T-cell (primary cell): Measurements from ENCODE around the gene TTLL10. TPM values are rescaled to one million over a fixed set of nuclear protein-coding genes. Genes with fewer than 3 reads are reported as not detected.
A peak's percentile ranks its signal among the peaks of the same experiment; 100 is the strongest.

Source experiments
- ATAC-seq, 4 experiments: fragments of 200-7000 bp in 3 of 4; fragments of 150-1000 bp in 1 of 4; cut with Tn5 transposase; replicated peaks in 1 of 4; 1 replicate in 3 of 4; 2 replicates in 1 of 4; pipeline ENCODE4 v1.10.0; 2021; ENCODE audit warnings: moderate library complexity in 3 of 4, mild to moderate bottlenecking in 2 of 4, moderate number of reproducible peaks in 1 of 4
- CTCF ChIA-PET, 2 donors: fragments of 300-600 bp; sonication (Branson Sonifier 250); formaldehyde crosslinking; loops; one replicate each; lab custom pipeline; 2022; ENCODE audit warnings: antibody characterized with exemption in 2 of 2; lab: Charles Lee
- POLR2A ChIA-PET, 2 donors: fragments of 300-600 bp; sonication (Branson Sonifier 250); formaldehyde crosslinking; loops; one replicate each; lab custom pipeline; 2022; ENCODE audit warnings: antibody characterized with exemption in 2 of 2; lab: Charles Lee
- DNase-seq, 35 experiments: peaks; one replicate each; pipeline versions ENCODE4 v3.0.0 to v3.0.0-alpha.2; 2013 to 2023
- H3K27ac ChIP-seq: one replicate; pipeline ENCODE4 v1.5.1; 2013; ENCODE audit warnings: low read length
- H3K27me3 ChIP-seq, 2 experiments: replicated peaks in 1 of 2; 1 replicate in 1 of 2; 2 replicates in 1 of 2; pipeline versions ENCODE4 v1.6.1 to v1.7.0; 2013; ENCODE audit warnings: low read length in 1 of 2, mixed read lengths in 1 of 2; ENCODE audit not compliant: control insufficient read depth in 2 of 2, insufficient read depth in 2 of 2; ENCODE audit errors: extremely low read depth in 1 of 2
- H3K36me3 ChIP-seq, 2 donors: 1 replicate in 1 of 2; 2 replicates in 1 of 2; pipeline versions ENCODE4 v1.6.1 to v1.7.0; 2013; ENCODE audit warnings: low read length in 1 of 2; ENCODE audit not compliant: control insufficient read depth in 2 of 2, insufficient read depth in 1 of 2; ENCODE audit errors: extremely low read depth in 1 of 2
- H3K4me1 ChIP-seq, 2 experiments: 1 replicate in 1 of 2; 2 replicates in 1 of 2; pipeline versions ENCODE4 v1.6.1 to v1.7.0; 2013; ENCODE audit warnings: low read length in 2 of 2, mixed read lengths in 1 of 2; ENCODE audit not compliant: insufficient read depth in 2 of 2, control insufficient read depth in 1 of 2; ENCODE audit errors: extremely low read depth in 1 of 2
- H3K4me3 ChIP-seq, 2 donors: 1 replicate in 1 of 2; 2 replicates in 1 of 2; pipeline versions ENCODE4 v1.5.1 to v1.7.0; 2013; ENCODE audit warnings: mild to moderate bottlenecking in 2 of 2, low read length in 1 of 2, moderate library complexity in 1 of 2; ENCODE audit not compliant: control insufficient read depth in 1 of 2; ENCODE audit errors: extremely low read depth in 1 of 2
- H3K9me3 ChIP-seq: 2 replicates; pipeline ENCODE4 v1.7.0; 2013
- H3K27ac Mint-ChIP-seq, 2 donors: one replicate each; pipeline ENCODE4 v1.8.0; 2020 to 2021; ENCODE audit warnings: mild to moderate bottlenecking in 2 of 2, mixed read lengths in 2 of 2
- H3K27me3 Mint-ChIP-seq, 2 donors: one replicate each; pipeline ENCODE4 v1.8.0; 2021 to 2022; ENCODE audit warnings: mixed read lengths in 2 of 2
- H3K36me3 Mint-ChIP-seq: one replicate; pipeline ENCODE4 v1.8.0; 2021; ENCODE audit warnings: mixed read lengths
- H3K4me1 Mint-ChIP-seq, 3 donors: one replicate each; pipeline ENCODE4 v1.8.0; 2020 to 2022; ENCODE audit warnings: mixed read lengths in 3 of 3, mild to moderate bottlenecking in 1 of 3
- H3K4me3 Mint-ChIP-seq, 3 donors: one replicate each; pipeline ENCODE4 v1.8.0; 2020 to 2022; ENCODE audit warnings: mild to moderate bottlenecking in 3 of 3, mixed read lengths in 3 of 3, moderate library complexity in 3 of 3
- H3K9me3 Mint-ChIP-seq, 3 donors: one replicate each; pipeline ENCODE4 v1.8.0; 2020 to 2022; ENCODE audit warnings: mixed read lengths in 3 of 3
- WGBS: methylation state at CpG from one replicate; pipeline ENCODE4 v1.1.5; 2013; ENCODE audit warnings: missing lambda C conversion rate; ENCODE audit not compliant: insufficient coverage; 5-methylcytosine and 5-hydroxymethylcytosine counted together
- total RNA-seq, 35 experiments: library from RNA in 6 of 35; stranded (reverse) in 6 of 35; fragments of 120-200 nt in 1 of 35; gene quantifications; one replicate each; pipeline versions ENCODE4 v1.2.1 to v1.2.4 and lab custom pipeline; 2013 to 2026

TTLL10 gene
- total RNA-seq, 5 donors from 2014 or later (not counting 1 experiment from before 2014, with no cell fraction given) = 0.26 to 1.0 (median 0.47) TPM; not detected in 1

GRCh38 chr1:1203561-1204424 is 30.1 kb downstream of the TTLL10 start:
- peaks cover 3 to 55% of the 10 kb centered on the region in 2 experiments for H3K4me1 ChIP-seq
- H3K4me3 ChIP-seq = no peak overlapping the region
- peak in 2 of 35 experiments; percentile 1 to 2 for DNase-seq
- Mint-ChIP-seq H3K36me3 (no peaks in the 10 kb centered on the region), H3K27me3 (no peaks in the 10 kb centered on the region), H3K4me3 (no peak overlapping the region), H3K27ac (no peak overlapping the region), H3K9me3 (no peaks in the 10 kb centered on the region), H3K4me1 (peaks cover 9 to 29% (median 12%) of the 10 kb centered on the region in 3 donors)
- ATAC-seq = no peak
- CTCF ChIA-PET = interaction anchor here in 1 of 2 donors (0.6 kb wide), 1 partner anchor 159 kb away, joined by 4 read pairs; no protein-coding TSS in a partner anchor
- H3K36me3 ChIP-seq = no peaks in the 10 kb centered on the region
- peaks cover 0 to 38% of the 10 kb centered on the region in 2 experiments for H3K27me3 ChIP-seq
- 92% methylated on average over 43 of the region's 49 CpGs for WGBS
- no peaks in the 10 kb centered on the region for H3K9me3 ChIP-seq
- no peak overlapping the region for H3K27ac ChIP-seq
- POLR2A ChIA-PET = no interaction called here

- DNase-seq (peak in 2 of 35 experiments; percentile 0 to 1), ATAC-seq (no peak)
- Histone ChIP-seq H3K27ac (peak overlapping the region; percentile 23), H3K36me3 (no peaks in the 10 kb centered on the region), H3K27me3 (peaks cover 0 to 38% of the 10 kb centered on the region in 2 experiments), H3K4me1 (peaks cover 8 to 62% of the 10 kb centered on the region in 2 experiments), H3K4me3 (no peak overlapping the region), H3K9me3 (no peaks in the 10 kb centered on the region)
- WGBS = 96% methylated on average over 4 of the region's 8 CpGs
- peaks cover 14 to 33% (median 15%) of the 10 kb centered on the region in 3 donors for H3K4me1 Mint-ChIP-seq
- no peak overlapping the region for H3K27ac Mint-ChIP-seq
- H3K9me3 Mint-ChIP-seq = no peaks in the 10 kb centered on the region
- ChIA-PET POLR2A (no interaction called here), CTCF (no interaction called here)
- H3K27me3 Mint-ChIP-seq = no peaks in the 10 kb centered on the region
- no peak overlapping the region for H3K4me3 Mint-ChIP-seq
- H3K36me3 Mint-ChIP-seq = no peaks in the 10 kb centered on the region
These were observed 30.8 kb downstream of the TTLL10 start for GRCh38 chr1:1204425-1204920.

- Mint-ChIP-seq H3K4me3 (peak overlapping the region; percentile 12 to 49 (median 34)), H3K27ac (peak overlapping the region in 1 of 2 donors; percentile 11), H3K4me1 (peaks cover 15 to 33% (median 16%) of the 10 kb centered on the region in 3 donors), H3K27me3 (no peaks in the 10 kb centered on the region), H3K9me3 (no peaks in the 10 kb centered on the region), H3K36me3 (no peaks in the 10 kb centered on the region)
- H3K4me1 ChIP-seq = peaks cover 8 to 61% of the 10 kb centered on the region in 2 experiments
- no peak for ATAC-seq
- H3K36me3 ChIP-seq = no peaks in the 10 kb centered on the region
- CTCF ChIA-PET = no interaction called here
- WGBS = 91% methylated on average over 13 of the region's 19 CpGs
- H3K27me3 ChIP-seq = peaks cover 0 to 38% of the 10 kb centered on the region in 2 experiments
- no peaks in the 10 kb centered on the region for H3K9me3 ChIP-seq
- H3K27ac ChIP-seq = peak overlapping the region; percentile 57
- peak overlapping the region in 1 of 2 donors; percentile 53 for H3K4me3 ChIP-seq
- peak in 1 of 35 experiments; percentile 2 for DNase-seq
- POLR2A ChIA-PET = interaction anchor here in 1 of 2 donors (0.6 kb wide), 1 partner anchor 392 kb away, joined by 3 read pairs; no protein-coding TSS in a partner anchor
These were observed 31.5 kb downstream of the TTLL10 start for GRCh38 chr1:1204998-1205768.

GRCh38 chr1:1205769-1206375 is 32.2 kb downstream of the TTLL10 start:
- peak overlapping the region; percentile 57 for H3K27ac ChIP-seq
- ChIA-PET POLR2A (no interaction called here), CTCF (no interaction called here)
- WGBS = 9% methylated on average over 26 of the region's 31 CpGs
- H3K9me3 ChIP-seq = no peaks in the 10 kb centered on the region
- H3K27ac Mint-ChIP-seq = peak overlapping the region in 1 of 2 donors; percentile 4
- peaks cover 0 to 38% of the 10 kb centered on the region in 2 experiments for H3K27me3 ChIP-seq
- H3K27me3 Mint-ChIP-seq = no peaks in the 10 kb centered on the region
- peak overlapping the region; percentile 34 to 72 (median 43) for H3K4me3 Mint-ChIP-seq
- no peak for ATAC-seq
- peaks cover 8 to 54% of the 10 kb centered on the region in 2 experiments for H3K4me1 ChIP-seq
- no peaks in the 10 kb centered on the region for H3K36me3 Mint-ChIP-seq
- H3K4me1 Mint-ChIP-seq = peaks cover 15 to 32% (median 16%) of the 10 kb centered on the region in 3 donors
- H3K9me3 Mint-ChIP-seq = no peaks in the 10 kb centered on the region
- H3K36me3 ChIP-seq = no peaks in the 10 kb centered on the region
- peak overlapping the region in 1 of 2 donors; percentile 53 for H3K4me3 ChIP-seq
- peak in 2 of 35 experiments; percentile 0 to 2 for DNase-seq

- Histone ChIP-seq H3K4me3 (peak within 1 kb of the TSS in 1 of 2 donors; percentile 53), H3K27me3 (peaks cover 0 to 38% of the 10 kb centered on the region in 2 experiments), H3K36me3 (no peaks in the 10 kb centered on the region), H3K27ac (peak within 1 kb of the TSS; percentile 57), H3K4me1 (peaks cover 8 to 55% of the 10 kb centered on the region in 2 experiments), H3K9me3 (no peaks in the 10 kb centered on the region)
- ATAC-seq (peak in 2 of 4 experiments; percentile 14 to 23), DNase-seq (peak in 5 of 35 experiments; percentile 27 to 58 (median 37))
- Mint-ChIP-seq H3K27ac (peak within 1 kb of the TSS in 1 of 2 donors; percentile 4), H3K36me3 (no peaks in the 10 kb centered on the region), H3K4me3 (peak within 1 kb of the TSS; percentile 43 to 72 (median 52)), H3K9me3 (no peaks in the 10 kb centered on the region), H3K4me1 (peaks cover 15 to 35% (median 18%) of the 10 kb centered on the region in 3 donors), H3K27me3 (no peaks in the 10 kb centered on the region)
- POLR2A ChIA-PET = no interaction called here
- CTCF ChIA-PET = no interaction called here
- WGBS = 2% methylated on average over 48 of the region's 49 CpGs
These were observed 32.8 kb downstream of the TTLL10 start, which contains the start of gene TNFRSF18 for GRCh38 chr1:1206376-1206965. Gene TNFRSF18, minus strand, starts transcription at chr1:1206592. Its CDS starts 21 bp downstream, at chr1:1206571.
